Endothelial cell of hepatic sinusoid (primary cell): ENCODE results near the gene ZNF850.

Source experiments
- in situ Hi-C: cut with HindIII; loops from 2 replicates; pipeline ENCODE4 v1.10.0; 2017; ENCODE audit warnings: low sequenced_read_pairs

ZNF850 gene

GRCh38 chr19:36707134-36707533 lies 65.5 kb downstream of the ZNF850 start:
- in situ Hi-C loops = no loop called here

GRCh38 chr19:36688058-36688457 lies 84.5 kb downstream of the ZNF850 start:
- in situ Hi-C loops = loop anchor here (5.0 kb wide), 1 partner anchor 54 kb away; no protein-coding TSS in a partner anchor

GRCh38 chr19:36687214-36688056 lies 85.2 kb downstream of the ZNF850 start, which contains the start of gene ZNF567:
Gene ZNF567, plus strand, starts transcription at chr19:36687612. Its CDS starts 7,256 bp downstream, at chr19:36694868.
- in situ Hi-C loops = loop anchor here (5.0 kb wide), 1 partner anchor 55 kb away; no protein-coding TSS in a partner anchor

- in situ Hi-C loops = loop anchor here (5.0 kb wide), 1 partner anchor 56 kb away; no protein-coding TSS in a partner anchor
Measured at GRCh38 chr19:36686365-36687213, 86.0 kb downstream of the ZNF850 start.

- in situ Hi-C loops = loop anchor here (5.0 kb wide), 1 partner anchor 56 kb away; no protein-coding TSS in a partner anchor
Measured at GRCh38 chr19:36685835-36686234, 86.8 kb downstream of the ZNF850 start.

- in situ Hi-C loops = no loop called here
Measured at GRCh38 chr19:36679455-36679854, 93.2 kb downstream of the ZNF850 start.

- in situ Hi-C loops = no loop called here
Measured at GRCh38 chr19:36674201-36674600, 98.4 kb downstream of the ZNF850 start.

GRCh38 chr19:36672368-36672767 lies 100.2 kb downstream of the ZNF850 start:
- in situ Hi-C loops = no loop called here

GRCh38 chr19:36668646-36669045 lies 104.0 kb downstream of the ZNF850 start:
- in situ Hi-C loops = no loop called here

GRCh38 chr19:36665832-36666231 lies 106.8 kb downstream of the ZNF850 start:
- in situ Hi-C loops = no loop called here
